Activated T-cell treated with anti-CD3 and anti-CD28 coated beads, Interleukin-2, amount 50 U/mL, for 72 hours (primary cell): ENCODE measurements around the gene IQCN. TPM values are rescaled to one million over a fixed set of nuclear protein-coding genes. Genes with fewer than 3 reads are reported as not detected.

ENCODE experiments used
- ATAC-seq, 2 donors: fragments of 150-1000 bp; cut with Tn5 transposase; replicated peaks in 1 of 2; 2 replicates each; pipeline ENCODE4 v1.10.0; 2021; ENCODE audit warnings: moderate library complexity in 2 of 2, mild to moderate bottlenecking in 1 of 2
- DNase-seq, 2 donors: peaks; one replicate each; pipeline ENCODE4 v3.0.0; 2021 to 2022; ENCODE audit warnings: mixed read lengths in 1 of 2
- H3K27ac Mint-ChIP-seq: one replicate; pipeline ENCODE4 v1.8.0; 2022; ENCODE audit warnings: mild to moderate bottlenecking, moderate library complexity, mixed read lengths
- H3K27me3 Mint-ChIP-seq: one replicate; pipeline ENCODE4 v1.8.0; 2022; ENCODE audit warnings: low read depth, mixed read lengths
- H3K36me3 Mint-ChIP-seq, 2 donors: one replicate each; pipeline ENCODE4 v1.8.0; 2022; ENCODE audit warnings: mixed read lengths in 2 of 2, mild to moderate bottlenecking in 1 of 2; ENCODE audit not compliant: insufficient read depth in 2 of 2
- H3K4me1 Mint-ChIP-seq: one replicate; pipeline ENCODE4 v1.8.0; 2022; ENCODE audit warnings: low read depth, mixed read lengths
- H3K4me3 Mint-ChIP-seq, 2 donors: one replicate each; pipeline ENCODE4 v1.8.0; 2022; ENCODE audit warnings: mild to moderate bottlenecking in 2 of 2, mixed read lengths in 2 of 2, moderate library complexity in 2 of 2
- H3K9me3 Mint-ChIP-seq, 2 donors: one replicate each; pipeline ENCODE4 v1.8.0; 2022; ENCODE audit warnings: mixed read lengths in 2 of 2
- total RNA-seq, 2 donors: library from RNA; stranded (reverse); gene quantifications; one replicate each; pipeline ENCODE4 v1.2.3, GENCODE V29; 2022

The IQCN gene
- total RNA-seq, 2 donors from 2014 or later = 2.2 to 2.8 TPM

- ATAC-seq = no peak
- no peak for DNase-seq
- Mint-ChIP-seq H3K4me1 (peaks cover 60% of the 10 kb centered on the region), H3K9me3 (no peaks in the 10 kb centered on the region), H3K27me3 (no peaks in the 10 kb centered on the region), H3K36me3 (peaks cover 15 to 22% of the 10 kb centered on the region in 2 donors), H3K4me3 (peak overlapping the region; percentile 97 to 99), H3K27ac (peak overlapping the region; percentile 89)
Measured at GRCh38 chr19:18279266-18279515, 4.9 kb upstream of the IQCN start.

- H3K9me3 Mint-ChIP-seq = no peaks in the 10 kb centered on the region
- no peaks in the 10 kb centered on the region for H3K27me3 Mint-ChIP-seq
- no peak for ATAC-seq
- DNase-seq = peak; percentile 50 to 68
- H3K4me1 Mint-ChIP-seq = peaks cover 58% of the 10 kb centered on the region
- H3K27ac Mint-ChIP-seq = peak overlapping the region; percentile 89
- peak overlapping the region; percentile 97 to 99 for H3K4me3 Mint-ChIP-seq
- H3K36me3 Mint-ChIP-seq = peaks cover 15 to 22% of the 10 kb centered on the region in 2 donors
Measured at GRCh38 chr19:18278521-18279265, 4.4 kb upstream of the IQCN start.

GRCh38 chr19:18274781-18275356 lies 617 bp upstream of the IQCN start:
- DNase-seq (peak in 1 of 2 donors; percentile 37), ATAC-seq (peak; percentile 17 to 26)
- Mint-ChIP-seq H3K4me3 (no peak overlapping the region), H3K27ac (no peak overlapping the region), H3K36me3 (peaks cover 10 to 18% of the 10 kb centered on the region in 2 donors), H3K27me3 (no peaks in the 10 kb centered on the region), H3K9me3 (no peaks in the 10 kb centered on the region), H3K4me1 (peaks cover 44% of the 10 kb centered on the region)

GRCh38 chr19:18273561-18274218 lies 562 bp downstream of the IQCN start:
- no peaks in the 10 kb centered on the region for H3K27me3 Mint-ChIP-seq
- H3K27ac Mint-ChIP-seq = no peak overlapping the region
- ATAC-seq = no peak

GRCh38 chr19:18271433-18271841 lies 2.8 kb downstream of the IQCN start:
- H3K27ac Mint-ChIP-seq = no peak overlapping the region
- H3K36me3 Mint-ChIP-seq = no peaks in the 10 kb centered on the region
- DNase-seq = no peak
- no peak for ATAC-seq
- peaks cover 15% of the 10 kb centered on the region for H3K4me1 Mint-ChIP-seq
- H3K4me3 Mint-ChIP-seq = no peak overlapping the region
- no peaks in the 10 kb centered on the region for H3K27me3 Mint-ChIP-seq
- H3K9me3 Mint-ChIP-seq = no peaks in the 10 kb centered on the region

More at GRCh38 chr19:18273561-18274218, 562 bp downstream of the IQCN start:
- DNase-seq = no peak
- Mint-ChIP-seq H3K4me3 (no peak overlapping the region), H3K36me3 (peaks cover 1 to 8% of the 10 kb centered on the region in 2 donors), H3K9me3 (no peaks in the 10 kb centered on the region), H3K4me1 (peaks cover 34% of the 10 kb centered on the region)

GRCh38 chr19:18270326-18270725 lies 3.9 kb downstream of the IQCN start:
- no peak for DNase-seq
- no peaks in the 10 kb centered on the region for H3K9me3 Mint-ChIP-seq
- H3K4me3 Mint-ChIP-seq = no peak overlapping the region

GRCh38 chr19:18269070-18269723 lies 5.1 kb downstream of the IQCN start:
- DNase-seq (no peak), ATAC-seq (no peak)
- Mint-ChIP-seq H3K4me1 (no peaks in the 10 kb centered on the region), H3K4me3 (no peak overlapping the region), H3K27ac (peak overlapping the region; percentile 69), H3K27me3 (no peaks in the 10 kb centered on the region), H3K36me3 (no peaks in the 10 kb centered on the region), H3K9me3 (no peaks in the 10 kb centered on the region)

More at GRCh38 chr19:18270326-18270725, 3.9 kb downstream of the IQCN start:
- Mint-ChIP-seq H3K27me3 (no peaks in the 10 kb centered on the region), H3K4me1 (peaks cover 11% of the 10 kb centered on the region), H3K27ac (no peak overlapping the region), H3K36me3 (no peaks in the 10 kb centered on the region)
- ATAC-seq = no peak

GRCh38 chr19:18266771-18267686 lies 7.2 kb downstream of the IQCN start:
- DNase-seq (no peak), ATAC-seq (no peak)
- Mint-ChIP-seq H3K9me3 (no peaks in the 10 kb centered on the region), H3K36me3 (no peaks in the 10 kb centered on the region), H3K4me3 (no peak overlapping the region), H3K4me1 (no peaks in the 10 kb centered on the region), H3K27ac (no peak overlapping the region), H3K27me3 (no peaks in the 10 kb centered on the region)

GRCh38 chr19:18265582-18265981 lies 8.7 kb downstream of the IQCN start:
- DNase-seq = no peak
- Mint-ChIP-seq H3K9me3 (no peaks in the 10 kb centered on the region), H3K27me3 (no peaks in the 10 kb centered on the region), H3K4me3 (no peak overlapping the region), H3K4me1 (no peaks in the 10 kb centered on the region), H3K27ac (no peak overlapping the region), H3K36me3 (no peaks in the 10 kb centered on the region)
- ATAC-seq = no peak

GRCh38 chr19:18264971-18265540 lies 9.2 kb downstream of the IQCN start:
- no peaks in the 10 kb centered on the region for H3K9me3 Mint-ChIP-seq
- ATAC-seq = no peak
- H3K4me1 Mint-ChIP-seq = no peaks in the 10 kb centered on the region
- DNase-seq = no peak
- H3K27me3 Mint-ChIP-seq = no peaks in the 10 kb centered on the region
- H3K4me3 Mint-ChIP-seq = no peak overlapping the region
- no peaks in the 10 kb centered on the region for H3K36me3 Mint-ChIP-seq
- H3K27ac Mint-ChIP-seq = no peak overlapping the region

- Mint-ChIP-seq H3K27ac (no peak overlapping the region), H3K9me3 (no peaks in the 10 kb centered on the region), H3K4me1 (no peaks in the 10 kb centered on the region), H3K36me3 (no peaks in the 10 kb centered on the region), H3K4me3 (no peak overlapping the region), H3K27me3 (no peaks in the 10 kb centered on the region)
- no peak for DNase-seq
- no peak for ATAC-seq
Measured at GRCh38 chr19:18264137-18264854, 10.0 kb downstream of the IQCN start.
